Esophagus muscularis mucosa (tissue), 4 donors: ENCODE data around the gene AFF4. TPM values are rescaled to one million over a fixed set of nuclear protein-coding genes. Genes with fewer than 3 reads are reported as not detected.

ENCODE experiments used
- DNase-seq: peaks from one replicate; pipeline ENCODE4 v3.0.0-alpha.2; 2017; ENCODE audit errors: extremely low spot score
- H3K27ac ChIP-seq, 4 donors: fragments of 200-600 bp; sonication (generic); replicated peaks in 1 of 4; 1 replicate in 3 of 4; 2 replicates in 1 of 4; pipeline ENCODE4 v1.5.1; 2016 to 2019; ENCODE audit warnings: mild to moderate bottlenecking in 1 of 4
- H3K27me3 ChIP-seq, 4 donors: fragments of 200-600 bp; sonication (generic); one replicate each; pipeline versions ENCODE4 v1.5.1 to v1.6.0; 2016 to 2019
- H3K36me3 ChIP-seq, 4 donors: fragments of 200-600 bp; sonication (generic); one replicate each; pipeline ENCODE4 v1.5.1; 2016 to 2019
- H3K4me1 ChIP-seq, 4 donors: fragments of 200-600 bp; sonication (generic); one replicate each; pipeline ENCODE4 v1.5.1; 2016 to 2019
- H3K4me3 ChIP-seq, 4 donors: fragments of 200-600 bp; sonication (generic); 1 replicate in 2 of 4; 2 replicates in 2 of 4; pipeline ENCODE4 v1.5.1; 2016 to 2019; ENCODE audit warnings: mild to moderate bottlenecking in 4 of 4, moderate library complexity in 1 of 4
- H3K9me3 ChIP-seq, 4 donors: fragments of 200-600 bp; sonication (generic); 1 replicate in 3 of 4; 2 replicates in 1 of 4; pipeline ENCODE4 v1.5.1; 2016 to 2019
- EP300 ChIP-seq: sonication (generic); formaldehyde crosslinking; IDR thresholded peaks from one replicate; pipeline ENCODE4 v1.6.1; 2017; ENCODE audit warnings: antibody characterized with exemption
- POLR2A ChIP-seq: fragments of 450-650 bp; IDR thresholded peaks from one replicate; pipeline ENCODE4 v1.6.1; 2017; ENCODE audit warnings: antibody characterized with exemption, moderate library complexity, mild to moderate bottlenecking, low read depth
- POLR2AphosphoS5 ChIP-seq, 2 donors: sonication (generic); formaldehyde crosslinking; IDR thresholded peaks; one replicate each; pipeline ENCODE4 v1.6.1; 2017; ENCODE audit warnings: antibody characterized with exemption in 2 of 2
- WGBS: methylation state at CpG from one replicate; pipeline ENCODE4 v1.1.5; 2018; 5-methylcytosine and 5-hydroxymethylcytosine counted together
- intact Hi-C: fragments of 100-400 bp; cut with DNase I; formaldehyde crosslinking; loops from one replicate; pipeline ENCODE4 v1.15.1; 2023
- total RNA-seq, 4 donors: library from RNA; depleted of rRNA; stranded (reverse); fragments of >200 nt; gene quantifications; one replicate each; pipeline versions ENCODE4 v1.1.0 to v1.2.1, GENCODE V29; 2016
- TF ChIP-seq, protein P1 (sequence below), 3 experiments: fragments of 200-600 bp in 2 of 3; fragments of 450-650 bp in 1 of 3; sonication (generic) in 2 of 3; IDR thresholded peaks; one replicate each; pipeline ENCODE4 v1.5.1; 2017 to 2019; ENCODE audit warnings: antibody characterized with exemption in 3 of 3, mild to moderate bottlenecking in 2 of 3, moderate library complexity in 1 of 3

AFF4 gene
- total RNA-seq, 4 donors from 2014 or later: 56.1 to 74.1 (median 63.0) TPM

DNA sequence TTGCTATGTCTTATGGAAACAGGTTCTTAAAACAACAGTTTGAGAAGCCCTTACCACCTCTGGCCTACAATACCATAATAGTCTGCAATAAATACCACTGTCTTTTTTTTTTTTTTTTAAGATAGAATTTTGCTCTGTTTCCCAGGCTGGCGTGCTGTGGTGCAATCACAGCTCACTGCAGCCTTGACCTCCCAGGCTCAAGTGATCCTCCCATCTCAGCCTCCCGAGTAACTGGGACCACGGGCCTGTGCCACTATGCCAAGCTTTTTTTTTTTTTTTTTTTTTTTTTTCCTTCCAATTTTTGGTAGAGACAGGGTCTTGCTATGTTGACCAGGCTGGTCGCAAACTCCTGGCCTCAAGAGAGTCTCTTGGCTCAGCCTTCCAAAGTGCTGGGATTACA lies 37.0 kb downstream of the AFF4 start:
- H3K9me3 ChIP-seq: no peaks in the 10 kb centered on the region
- H3K4me1 ChIP-seq: peaks cover 0 to 11% (median 2%) of the 10 kb centered on the region in 4 donors
- H3K27ac ChIP-seq: no peak overlapping the region
- intact Hi-C loops: no loop called here
- no peaks in the 10 kb centered on the region for H3K27me3 ChIP-seq
- H3K4me3 ChIP-seq: no peak overlapping the region
- TF ChIP-seq EP300 (no peak), POLR2A (no peak), POLR2AphosphoS5 (IDR thresholded peaks at IDR 0.05) (no peak)
- TF ChIP-seq, protein P1, sequence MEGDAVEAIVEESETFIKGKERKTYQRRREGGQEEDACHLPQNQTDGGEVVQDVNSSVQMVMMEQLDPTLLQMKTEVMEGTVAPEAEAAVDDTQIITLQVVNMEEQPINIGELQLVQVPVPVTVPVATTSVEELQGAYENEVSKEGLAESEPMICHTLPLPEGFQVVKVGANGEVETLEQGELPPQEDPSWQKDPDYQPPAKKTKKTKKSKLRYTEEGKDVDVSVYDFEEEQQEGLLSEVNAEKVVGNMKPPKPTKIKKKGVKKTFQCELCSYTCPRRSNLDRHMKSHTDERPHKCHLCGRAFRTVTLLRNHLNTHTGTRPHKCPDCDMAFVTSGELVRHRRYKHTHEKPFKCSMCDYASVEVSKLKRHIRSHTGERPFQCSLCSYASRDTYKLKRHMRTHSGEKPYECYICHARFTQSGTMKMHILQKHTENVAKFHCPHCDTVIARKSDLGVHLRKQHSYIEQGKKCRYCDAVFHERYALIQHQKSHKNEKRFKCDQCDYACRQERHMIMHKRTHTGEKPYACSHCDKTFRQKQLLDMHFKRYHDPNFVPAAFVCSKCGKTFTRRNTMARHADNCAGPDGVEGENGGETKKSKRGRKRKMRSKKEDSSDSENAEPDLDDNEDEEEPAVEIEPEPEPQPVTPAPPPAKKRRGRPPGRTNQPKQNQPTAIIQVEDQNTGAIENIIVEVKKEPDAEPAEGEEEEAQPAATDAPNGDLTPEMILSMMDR (IDR thresholded peaks at IDR 0.05): no peak
- 93% methylated on average over 4 of the region's 4 CpGs for WGBS
- no peak for DNase-seq
- H3K36me3 ChIP-seq: peaks cover 23 to 87% (median 72%) of the 10 kb centered on the region in 4 donors

DNA sequence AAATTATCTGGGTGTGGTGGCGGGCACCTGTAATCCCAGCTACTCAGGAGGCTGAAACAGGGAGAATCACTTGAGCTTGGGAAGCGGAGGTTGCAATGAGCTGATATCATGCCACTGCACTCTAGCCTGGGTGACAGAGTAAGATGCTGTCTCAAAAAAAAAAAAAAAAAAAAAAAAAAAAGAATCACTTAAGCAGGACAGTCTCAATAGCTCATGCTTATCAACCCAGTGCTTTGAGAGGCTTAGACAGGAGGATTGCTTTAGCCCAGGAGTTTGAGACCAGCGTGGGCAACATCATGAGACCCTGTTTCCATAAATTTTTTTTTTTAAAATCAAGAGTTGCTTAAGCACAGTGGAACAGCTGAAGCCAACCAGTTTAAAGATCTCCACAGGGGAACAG lies 47.3 kb downstream of the AFF4 start:
- WGBS: 94% methylated on average over 3 of the region's 3 CpGs
- H3K36me3 ChIP-seq: peaks cover 7 to 78% (median 39%) of the 10 kb centered on the region in 4 donors
- DNase-seq: no peak
- H3K27ac ChIP-seq: no peak overlapping the region
- H3K9me3 ChIP-seq: no peaks in the 10 kb centered on the region
- no peak overlapping the region for H3K4me3 ChIP-seq
- H3K4me1 ChIP-seq: peaks cover 0 to 5% (median 0%) of the 10 kb centered on the region in 4 donors
- intact Hi-C loops: no loop called here
- TF ChIP-seq, protein P1 (IDR thresholded peaks at IDR 0.05): no peak
- no peak for TF ChIP-seq POLR2A
- no peak for TF ChIP-seq POLR2AphosphoS5 (IDR thresholded peaks at IDR 0.05)
- no peak for TF ChIP-seq EP300
- no peaks in the 10 kb centered on the region for H3K27me3 ChIP-seq

DNA sequence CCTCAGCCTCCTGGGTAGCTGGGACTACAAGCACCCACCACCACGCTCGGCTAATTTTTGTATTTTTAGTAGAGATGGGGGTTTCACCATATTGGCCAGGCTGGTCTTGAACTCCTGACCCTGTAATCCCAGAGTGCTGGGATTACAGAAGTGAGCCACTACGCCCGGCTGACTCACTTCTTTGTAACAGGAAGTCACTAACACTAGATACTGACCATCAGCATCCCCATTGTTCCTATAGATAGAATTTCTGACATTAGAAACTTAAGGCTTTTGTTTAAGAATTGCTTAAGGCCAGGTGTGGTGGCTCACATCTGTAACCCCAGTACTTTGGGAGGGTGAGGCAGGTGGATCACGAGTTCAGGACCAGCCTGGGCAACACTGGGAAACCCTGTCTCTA lies 47.8 kb downstream of the AFF4 start:
- no peaks in the 10 kb centered on the region for H3K9me3 ChIP-seq
- WGBS: 100% methylated on average over 5 of the region's 5 CpGs

GRCh38 chr5:132909702-132910101 lies 53.7 kb downstream of the AFF4 start:
- Histone ChIP-seq H3K27me3 (no peaks in the 10 kb centered on the region), H3K4me1 (peaks cover 0 to under 1% (median 0%) of the 10 kb centered on the region in 4 donors), H3K27ac (no peak overlapping the region), H3K36me3 (peaks cover 7 to 34% (median 22%) of the 10 kb centered on the region in 4 donors), H3K9me3 (no peaks in the 10 kb centered on the region), H3K4me3 (no peak overlapping the region)
- no peak for TF ChIP-seq POLR2A
- TF ChIP-seq EP300: no peak
- TF ChIP-seq, protein P1 (IDR thresholded peaks at IDR 0.05): no peak
- no peak for TF ChIP-seq POLR2AphosphoS5 (IDR thresholded peaks at IDR 0.05)
- DNase-seq: no peak
- intact Hi-C loops: no loop called here
- WGBS: 84% methylated on average over 1 of the region's 1 CpG

More for the DNA sequence above, 47.8 kb downstream of the AFF4 start:
- H3K4me3 ChIP-seq: no peak overlapping the region
- no peak for DNase-seq
- H3K27ac ChIP-seq: no peak overlapping the region
- TF ChIP-seq POLR2AphosphoS5 (IDR thresholded peaks at IDR 0.05) (no peak), POLR2A (no peak), EP300 (no peak)
- TF ChIP-seq, protein P1 (IDR thresholded peaks at IDR 0.05): no peak
- H3K36me3 ChIP-seq: peaks cover 7 to 74% (median 37%) of the 10 kb centered on the region in 4 donors
- intact Hi-C loops: no loop called here
- H3K4me1 ChIP-seq: peaks cover 0 to 5% (median 0%) of the 10 kb centered on the region in 4 donors
- no peaks in the 10 kb centered on the region for H3K27me3 ChIP-seq

DNA sequence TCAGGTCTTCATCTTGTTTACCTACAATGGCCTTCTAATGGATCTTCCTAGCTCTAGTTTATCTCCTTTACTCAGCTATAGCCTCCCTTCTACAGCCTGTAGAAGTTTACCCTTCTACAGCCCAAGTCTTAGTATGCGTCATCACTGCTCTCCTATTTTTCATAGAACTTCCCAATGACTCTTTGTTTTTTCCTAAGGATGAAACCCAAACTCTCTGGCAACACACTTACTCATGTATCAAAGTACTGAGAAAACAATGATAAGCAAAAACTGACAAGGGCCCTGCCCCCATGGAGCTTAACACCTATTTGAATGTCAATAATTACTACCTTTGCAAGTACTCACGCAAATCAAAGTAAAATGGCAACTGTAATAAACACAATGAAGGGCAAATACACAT lies 56.3 kb downstream of the AFF4 start:
- H3K27me3 ChIP-seq: no peaks in the 10 kb centered on the region
- no peaks in the 10 kb centered on the region for H3K9me3 ChIP-seq
- no peak overlapping the region for H3K4me3 ChIP-seq
- H3K27ac ChIP-seq: no peak overlapping the region
- WGBS: 99% methylated on average over 2 of the region's 2 CpGs
- TF ChIP-seq, protein P1 (IDR thresholded peaks at IDR 0.05): no peak
- TF ChIP-seq POLR2AphosphoS5 (IDR thresholded peaks at IDR 0.05) (no peak), POLR2A (no peak), EP300 (no peak)
- no peak for DNase-seq
- no peaks in the 10 kb centered on the region for H3K4me1 ChIP-seq
- intact Hi-C loops: no loop called here
- peaks cover 0 to 26% (median 17%) of the 10 kb centered on the region in 4 donors for H3K36me3 ChIP-seq
